Ovary (tissue), 3 donors: ENCODE measurements around the gene SOS2.

Experiments
- CTCF ChIP-seq, 3 donors: fragments of 450-650 bp in 2 of 3; fragments of 200-600 bp in 1 of 3; IDR thresholded peaks; one replicate each; pipeline versions ENCODE4 v1.5.1 to v1.8.0; 2016 to 2022; ENCODE audit warnings: antibody characterized with exemption in 3 of 3, mild to moderate bottlenecking in 1 of 3
- EP300 ChIP-seq: sonication (generic); formaldehyde crosslinking; IDR thresholded peaks from one replicate; pipeline ENCODE4 v1.6.1; 2017; ENCODE audit warnings: antibody characterized with exemption
- POLR2A ChIP-seq: fragments of 450-650 bp; IDR thresholded peaks from one replicate; pipeline ENCODE4 v1.6.1; 2017; ENCODE audit warnings: antibody characterized with exemption, mild to moderate bottlenecking, moderate library complexity
- donor health status: DM: no; HTN: no; CAD: no.

GRCh38 chr14:50072395-50072794 is 159.0 kb downstream of the SOS2 start:
- no peak for TF ChIP-seq CTCF (IDR thresholded peaks at IDR 0.05)
- TF ChIP-seq POLR2A, result no peak
- TF ChIP-seq EP300, result no peak
